T-helper 2 cell treated with Interferon-gamma antibody and Interleukin-4, amounts not matched to agents 100 ng/mL and 5 ng/mL, for 36 hours (primary cell): ENCODE measurements around the gene APBA3. TPM values are rescaled to one million over a fixed set of nuclear protein-coding genes. Genes with fewer than 3 reads are reported as not detected.

ENCODE experiments used
- intact Hi-C: fragments of 100-400 bp; cut with micrococcal nuclease; formaldehyde crosslinking; loops from one replicate; pipeline ENCODE4 v1.15.1; 2023
- total RNA-seq: library from RNA; stranded (reverse); gene quantifications from 2 replicates; pipeline ENCODE4 v1.2.3, GENCODE V29; 2022

Gene APBA3
- total RNA-seq, 1 donor from 2014 or later, result 40.5 TPM

DNA sequence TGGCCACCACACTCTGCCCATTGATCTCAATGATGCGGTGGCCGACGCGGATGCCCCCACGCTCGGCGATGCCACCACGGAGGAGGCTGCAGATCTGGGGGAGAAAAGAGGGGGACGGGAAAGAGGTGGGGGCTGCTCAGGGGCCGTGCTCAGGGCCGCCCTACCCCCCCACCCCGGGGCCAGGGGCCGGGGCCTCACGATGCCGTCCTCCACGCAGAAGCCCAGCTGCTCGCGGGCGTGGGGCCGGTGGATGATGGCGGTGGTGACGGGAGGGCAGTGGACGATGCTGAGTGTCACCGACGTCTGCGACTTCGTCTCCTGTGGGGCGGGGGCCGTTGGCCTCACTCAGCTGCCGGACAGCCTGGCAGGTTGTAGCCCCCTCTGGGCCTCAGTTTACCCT is 10.3 kb downstream of the APBA3 start:
- intact Hi-C loops, result no loop called here

DNA sequence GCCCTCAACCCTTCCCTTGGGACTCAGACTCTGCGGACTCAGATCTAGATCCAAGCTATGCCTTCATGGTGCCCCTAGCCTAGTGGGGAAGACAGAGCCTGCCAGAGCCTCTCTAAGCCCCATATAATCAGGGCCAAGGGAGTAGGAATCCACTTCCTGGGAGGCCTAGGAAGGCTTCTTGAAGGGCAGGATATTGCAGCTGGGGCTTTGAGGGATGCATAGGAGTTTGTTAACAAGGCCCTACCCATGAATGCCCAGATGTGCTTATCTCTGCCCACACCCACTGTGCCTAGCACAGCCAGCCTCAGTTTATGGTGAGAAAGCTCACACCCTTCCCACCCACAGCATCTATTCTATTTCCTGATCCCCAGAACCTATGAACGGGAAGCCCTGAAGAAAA is 11.3 kb downstream of the APBA3 start:
- intact Hi-C loops, result no loop called here

DNA sequence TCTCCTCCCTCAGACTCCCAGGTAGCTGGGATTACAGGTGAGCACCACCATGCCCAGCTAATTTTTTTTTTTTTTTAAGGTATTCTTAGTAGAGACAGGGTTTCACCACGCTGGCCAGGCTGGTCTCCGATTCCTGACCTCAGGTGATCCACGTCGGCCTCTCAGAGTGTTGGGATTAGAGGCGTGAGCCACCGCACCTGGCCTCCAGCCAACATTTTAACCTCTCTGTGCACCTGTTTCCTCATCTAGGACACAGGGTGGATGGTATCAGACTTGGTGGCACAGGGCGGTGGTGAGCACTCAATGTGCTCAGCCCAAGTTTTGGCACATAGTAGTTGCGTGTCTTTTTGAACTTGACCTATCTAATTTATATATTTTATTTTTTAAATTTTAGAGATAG is 12.5 kb downstream of the APBA3 start:
- intact Hi-C loops, result no loop called here

DNA sequence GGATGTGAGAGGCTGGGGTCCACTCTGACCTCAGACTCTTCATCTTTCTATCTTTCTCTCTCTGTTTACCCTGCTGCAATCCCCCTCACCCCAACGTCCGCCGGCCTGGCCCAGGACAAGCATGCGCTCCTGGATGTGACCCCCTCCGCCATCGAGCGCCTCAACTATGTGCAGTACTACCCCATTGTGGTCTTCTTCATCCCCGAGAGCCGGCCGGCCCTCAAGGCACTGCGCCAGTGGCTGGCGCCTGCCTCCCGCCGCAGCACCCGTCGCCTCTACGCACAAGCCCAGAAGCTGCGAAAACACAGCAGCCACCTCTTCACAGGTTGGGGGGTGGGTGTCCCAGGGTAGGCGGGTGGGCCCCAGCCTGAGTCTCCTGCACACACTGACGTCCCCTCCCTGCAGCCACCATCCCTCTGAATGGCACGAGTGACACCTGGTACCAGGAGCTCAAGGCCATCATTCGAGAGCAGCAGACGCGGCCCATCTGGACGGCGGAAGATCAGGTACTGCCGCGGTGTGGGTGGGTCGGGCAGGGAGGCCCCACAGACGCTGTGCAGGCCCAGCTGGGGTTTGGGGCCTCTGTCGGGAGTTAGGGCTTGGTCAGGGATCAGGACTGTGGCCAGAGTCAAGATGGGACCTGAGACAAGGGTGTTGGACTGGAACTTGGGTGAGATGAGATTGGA is 15.0 kb downstream of the APBA3 start:
- intact Hi-C loops, result no loop called here

DNA sequence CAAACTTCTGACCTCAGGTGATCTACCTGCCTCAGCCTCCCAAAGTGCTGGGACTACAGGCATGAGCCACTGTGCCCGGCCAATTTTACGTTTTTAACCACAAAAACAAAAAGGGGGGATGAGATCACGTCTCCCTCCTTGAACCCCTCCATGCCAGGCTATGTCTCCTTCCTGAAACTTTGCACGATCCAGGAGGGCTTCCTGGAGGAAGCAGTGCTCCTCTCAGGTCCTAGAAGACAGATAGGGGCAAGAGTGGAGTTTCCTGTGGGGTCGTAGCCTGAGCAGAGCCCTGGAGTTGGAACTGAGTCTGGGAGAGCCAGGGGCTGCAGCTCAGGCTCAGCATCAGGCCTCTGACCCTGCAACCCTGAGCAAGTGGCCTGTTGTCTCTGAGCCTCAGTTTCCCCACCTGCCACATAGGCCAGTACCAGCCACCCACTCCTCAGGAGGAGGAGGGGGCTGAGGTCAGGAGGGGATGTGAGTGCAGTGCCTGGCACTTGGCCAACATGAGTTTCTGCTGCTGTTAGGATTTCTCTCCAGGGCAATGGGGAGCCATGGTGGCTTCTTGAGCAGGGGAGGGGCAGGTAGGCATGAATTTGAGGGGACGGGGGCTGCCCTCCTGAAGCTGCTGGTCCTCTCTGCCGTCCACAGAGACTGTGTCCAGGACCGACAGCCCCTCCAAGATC is 16.0 kb downstream of the APBA3 start:
- intact Hi-C loops, result no loop called here

DNA sequence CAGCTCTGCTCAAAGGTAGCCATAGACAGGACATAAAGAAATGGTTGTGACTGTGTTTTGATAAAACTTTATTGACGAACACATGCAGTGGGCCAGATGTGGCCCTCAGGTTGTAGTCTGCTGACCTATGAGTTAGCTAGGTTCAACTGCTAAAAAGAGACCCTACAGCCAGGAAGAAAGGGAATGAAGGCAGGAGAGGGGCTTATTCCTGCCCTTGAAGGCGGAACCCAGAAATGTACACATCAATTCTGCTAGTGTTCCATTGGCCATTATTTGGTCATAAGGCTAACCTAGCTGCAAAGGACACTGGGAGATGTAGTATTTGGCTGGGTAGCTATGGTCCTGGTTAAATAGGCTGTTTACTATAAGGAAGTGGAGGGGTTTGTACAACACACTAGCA is 18.0 kb downstream of the APBA3 start:
- intact Hi-C loops, result no loop called here

DNA sequence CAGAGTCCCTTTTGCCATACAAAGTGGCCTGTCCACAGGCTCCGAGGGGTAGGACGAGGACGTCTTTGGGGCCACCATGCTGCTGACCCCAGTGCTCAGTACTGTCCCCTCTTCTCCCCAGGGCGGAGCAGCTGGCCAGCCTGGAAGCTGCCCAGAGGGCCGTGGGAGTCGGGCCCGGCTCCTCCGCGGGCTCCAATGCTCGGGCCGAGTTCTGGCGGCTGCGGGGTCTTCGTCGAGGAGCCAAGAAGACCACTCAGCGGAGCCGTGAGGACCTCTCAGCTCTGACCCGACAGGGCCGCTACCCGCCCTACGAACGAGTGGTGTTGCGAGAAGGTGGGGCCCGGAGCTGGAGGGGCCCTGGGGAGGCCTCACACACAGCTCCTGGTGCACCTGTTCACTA is 21.1 kb downstream of the APBA3 start:
- intact Hi-C loops, result no loop called here

DNA sequence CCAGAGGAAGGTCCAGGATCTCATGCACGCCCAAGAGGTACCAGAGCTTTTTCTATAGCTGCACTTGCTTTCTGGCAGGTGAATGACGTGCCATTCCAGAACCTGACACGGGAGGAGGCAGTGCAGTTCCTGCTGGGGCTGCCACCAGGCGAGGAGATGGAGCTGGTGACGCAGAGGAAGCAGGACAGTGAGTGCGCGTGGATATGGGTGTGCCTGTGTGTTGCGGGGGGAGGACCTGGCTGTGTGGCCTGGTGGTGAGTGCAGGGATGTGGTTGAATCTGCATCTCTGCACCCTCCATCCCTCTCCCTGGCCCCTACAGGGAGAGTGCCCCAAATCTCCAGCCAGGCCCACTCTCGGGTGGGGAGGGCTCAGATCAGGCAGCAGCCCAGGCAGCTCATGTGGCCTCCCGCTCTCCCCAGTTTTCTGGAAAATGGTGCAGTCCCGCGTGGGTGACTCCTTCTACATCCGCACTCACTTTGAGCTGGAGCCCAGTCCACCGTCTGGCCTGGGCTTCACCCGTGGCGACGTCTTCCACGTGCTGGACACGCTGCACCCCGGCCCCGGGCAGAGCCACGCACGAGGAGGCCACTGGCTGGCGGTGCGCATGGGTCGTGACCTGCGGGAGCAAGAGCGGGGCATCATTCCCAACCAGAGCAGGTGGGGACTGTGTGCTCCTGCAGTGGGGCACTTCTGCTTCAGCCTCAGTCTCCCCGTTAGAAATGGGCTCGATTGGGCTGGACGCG is 22.8 kb downstream of the APBA3 start:
- intact Hi-C loops, result no loop called here

DNA sequence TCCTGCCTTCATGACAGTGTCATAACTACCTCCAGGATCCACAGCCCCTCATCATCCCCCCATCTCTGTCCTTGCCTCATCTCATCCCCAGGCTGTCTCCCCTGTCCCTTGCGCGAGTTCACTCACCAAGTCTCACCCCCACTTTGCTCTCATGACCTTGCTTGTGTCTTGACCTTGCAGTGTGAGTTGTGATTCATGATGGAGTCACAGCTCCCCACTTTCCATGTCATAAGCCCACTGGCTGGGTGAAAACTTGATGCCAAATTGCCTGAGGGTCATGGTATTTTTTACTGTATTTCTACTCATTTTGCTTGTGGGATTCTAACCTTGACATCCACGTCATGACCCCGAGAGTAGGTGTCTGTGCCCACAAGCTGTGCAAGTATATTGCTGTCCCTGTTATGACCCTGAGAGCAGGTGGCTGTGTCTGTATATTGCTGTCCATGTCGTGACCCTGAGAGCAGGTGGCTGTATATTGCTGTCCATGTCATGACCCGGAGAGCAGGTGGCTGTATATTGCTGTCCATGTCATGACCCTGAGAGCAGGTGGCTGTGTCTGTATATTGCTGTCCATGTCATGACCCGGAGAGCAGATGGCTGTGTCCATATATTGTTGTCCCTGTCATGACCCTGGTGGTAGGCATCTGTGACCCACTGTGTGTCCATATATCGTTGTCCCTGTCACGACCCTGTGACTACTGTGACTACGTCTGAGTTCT is 23.8 kb downstream of the APBA3 start:
- intact Hi-C loops, result no loop called here

DNA sequence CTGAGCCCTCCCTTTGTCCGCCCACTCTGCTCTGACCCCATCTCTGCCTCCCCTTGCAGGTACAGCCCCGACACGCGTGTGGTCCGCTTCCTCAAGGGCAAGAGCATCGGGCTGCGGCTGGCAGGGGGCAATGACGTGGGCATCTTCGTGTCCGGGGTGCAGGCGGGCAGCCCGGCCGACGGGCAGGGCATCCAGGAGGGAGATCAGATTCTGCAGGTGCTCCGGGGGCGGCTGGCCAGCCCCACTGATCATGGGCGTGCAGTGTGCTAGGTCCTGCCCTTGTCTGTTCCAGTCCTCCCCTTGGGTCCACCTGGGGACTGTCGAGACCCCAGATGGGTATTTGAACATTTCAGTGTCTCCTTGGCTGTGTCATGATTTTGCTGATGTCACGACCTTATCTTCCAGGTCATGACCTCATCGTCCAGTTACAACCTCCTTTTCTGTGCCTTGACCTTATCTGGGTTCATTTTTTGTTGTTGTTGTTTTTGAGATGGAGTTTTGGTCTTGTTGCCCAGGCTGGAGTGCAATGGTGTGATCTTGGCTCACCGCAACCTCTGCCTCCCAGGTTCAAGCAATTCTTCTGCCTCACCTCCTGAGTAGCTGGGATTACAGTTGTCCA is 25.3 kb downstream of the APBA3 start:
- intact Hi-C loops, result no loop called here

DNA sequence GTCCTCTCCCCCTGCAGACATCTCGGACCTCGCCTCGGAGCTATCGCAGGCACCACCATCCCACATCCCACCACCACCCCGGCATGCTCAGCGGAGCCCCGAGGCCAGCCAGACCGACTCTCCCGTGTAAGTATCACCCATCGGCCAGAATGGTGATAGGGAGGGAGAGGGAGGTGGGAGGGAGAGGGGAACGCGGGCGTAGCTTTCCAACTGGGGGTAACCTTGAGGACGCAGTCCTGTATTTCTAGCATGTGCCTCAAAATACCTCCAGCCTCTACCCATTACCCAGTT is 27.2 kb downstream of the APBA3 start:
- intact Hi-C loops, result no loop called here

DNA sequence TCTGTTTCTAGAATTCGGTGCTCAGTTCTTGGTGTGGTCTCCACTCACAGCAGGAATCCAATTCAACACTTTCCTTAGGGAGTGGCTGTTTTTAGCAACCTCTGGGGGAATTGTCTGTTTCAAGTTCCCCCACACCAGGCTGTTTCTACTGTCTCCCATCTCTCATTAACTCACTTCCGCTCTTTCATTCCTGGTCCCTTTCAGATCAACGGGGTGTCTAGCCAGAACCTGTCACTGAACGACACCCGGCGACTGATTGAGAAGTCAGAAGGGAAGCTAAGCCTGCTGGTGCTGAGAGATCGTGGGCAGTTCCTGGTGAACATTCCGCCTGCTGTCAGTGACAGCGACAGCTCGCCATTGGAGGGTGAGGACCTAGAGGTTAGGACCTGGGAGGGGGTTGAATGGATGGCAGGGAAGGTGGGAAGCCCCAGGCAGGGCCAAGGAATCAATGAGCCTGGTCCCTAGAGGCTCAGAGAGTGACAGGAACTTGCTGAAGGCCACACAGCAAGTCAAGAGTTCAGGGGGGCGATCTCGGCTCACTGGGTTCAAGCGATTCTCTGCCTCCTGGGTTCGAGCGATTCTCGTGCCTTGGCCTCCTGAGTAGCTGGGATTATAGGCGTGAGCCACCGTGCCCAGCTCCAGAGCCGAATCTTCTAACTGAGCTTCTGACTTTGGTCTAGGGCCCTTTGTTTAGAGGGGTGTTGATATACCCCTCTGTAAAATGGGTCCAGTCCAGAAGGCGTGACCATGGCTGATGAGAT is 27.8 kb downstream of the APBA3 start:
- intact Hi-C loops, result no loop called here

DNA sequence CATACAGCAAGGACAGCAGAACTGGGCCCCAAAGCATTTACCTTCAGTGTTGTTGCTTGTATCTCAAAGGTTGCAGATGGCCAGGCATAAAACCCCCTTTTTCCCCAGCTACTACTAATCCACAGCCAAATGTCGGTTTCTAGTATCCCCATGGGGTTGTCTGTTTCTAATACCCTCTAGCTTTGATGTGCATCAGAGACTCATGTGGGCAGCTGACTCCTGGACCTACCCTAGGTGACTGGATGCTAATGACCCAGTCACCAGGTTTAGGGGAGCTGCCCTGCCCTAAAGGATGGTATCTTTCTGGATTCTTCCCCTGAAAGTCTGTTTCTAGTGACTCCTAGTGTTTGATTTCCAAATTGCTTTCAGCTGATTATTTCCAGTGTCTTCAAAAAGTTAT is 29.4 kb downstream of the APBA3 start:
- intact Hi-C loops, result no loop called here

DNA sequence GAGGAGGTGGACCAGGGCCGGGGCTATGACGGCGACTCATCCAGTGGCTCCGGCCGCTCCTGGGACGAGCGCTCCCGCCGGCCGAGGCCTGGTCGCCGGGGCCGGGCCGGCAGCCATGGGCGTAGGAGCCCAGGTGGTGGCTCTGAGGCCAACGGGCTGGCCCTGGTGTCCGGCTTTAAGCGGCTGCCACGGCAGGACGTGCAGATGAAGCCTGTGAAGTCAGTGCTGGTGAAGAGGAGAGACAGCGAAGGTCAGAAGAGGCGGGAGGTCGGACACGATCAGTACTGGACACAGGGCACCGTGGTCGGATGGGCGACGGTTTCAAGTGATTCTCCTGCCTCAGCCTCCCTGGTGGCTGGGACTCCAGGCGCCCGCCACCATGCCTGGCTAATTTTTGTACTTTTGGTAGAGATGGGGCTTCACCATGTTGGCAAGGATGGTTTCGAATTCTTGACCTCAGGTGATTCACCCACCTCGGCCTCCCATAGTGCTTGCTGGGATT is 31.0 kb downstream of the APBA3 start:
- intact Hi-C loops, result no loop called here

DNA sequence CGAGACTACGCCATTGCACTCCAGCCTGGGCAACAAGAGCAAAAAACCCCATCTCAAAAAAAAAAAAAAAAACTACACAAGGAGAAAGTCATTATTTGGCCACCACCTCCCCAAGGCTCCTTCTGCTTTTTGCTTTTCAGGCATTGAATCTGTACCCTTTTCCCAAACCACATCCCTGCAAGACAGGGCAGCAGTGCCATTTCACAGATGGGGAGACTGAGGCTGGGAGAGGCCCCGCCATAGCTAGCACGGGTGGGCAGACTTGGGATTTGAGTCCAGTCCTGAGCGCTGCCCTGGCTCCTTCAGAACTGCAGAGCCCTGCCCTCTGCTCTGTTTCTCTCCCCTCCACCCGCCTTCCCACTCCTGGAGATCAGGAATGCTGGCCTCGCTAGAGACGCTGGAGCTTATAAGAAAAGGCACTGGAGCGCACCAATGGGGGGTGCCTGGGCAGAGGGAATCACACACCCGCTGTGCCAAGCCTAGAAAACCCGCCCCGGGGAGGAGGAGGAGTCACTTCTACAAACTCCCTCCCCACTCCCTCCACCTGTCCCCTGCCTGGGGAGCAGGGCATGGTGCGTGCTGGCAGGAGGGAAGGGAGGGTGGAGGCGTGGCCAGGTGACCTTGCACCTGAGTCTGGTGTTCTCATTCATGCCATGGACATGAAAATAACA is 35.7 kb downstream of the APBA3 start:
- intact Hi-C loops, result no loop called here

DNA sequence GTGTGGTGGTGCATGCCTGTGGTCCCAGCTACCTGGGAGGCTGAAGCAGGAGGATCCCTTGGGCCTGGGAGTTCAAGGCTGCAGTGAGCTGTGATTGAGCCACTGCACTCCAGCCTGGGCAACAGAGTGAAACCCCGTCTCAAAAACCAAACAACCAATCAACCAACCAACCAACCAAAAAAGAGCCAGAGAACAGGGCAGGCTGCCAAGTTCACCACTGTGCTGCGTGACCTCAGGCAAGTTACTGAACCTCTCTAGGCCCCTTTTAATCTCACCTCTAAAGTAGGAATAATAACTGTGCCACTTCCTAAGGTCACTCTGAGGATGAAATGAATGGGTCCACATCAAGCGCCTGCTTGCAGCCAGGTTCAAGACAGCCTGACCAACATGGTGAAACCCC is 36.4 kb downstream of the APBA3 start:
- intact Hi-C loops, result no loop called here

DNA sequence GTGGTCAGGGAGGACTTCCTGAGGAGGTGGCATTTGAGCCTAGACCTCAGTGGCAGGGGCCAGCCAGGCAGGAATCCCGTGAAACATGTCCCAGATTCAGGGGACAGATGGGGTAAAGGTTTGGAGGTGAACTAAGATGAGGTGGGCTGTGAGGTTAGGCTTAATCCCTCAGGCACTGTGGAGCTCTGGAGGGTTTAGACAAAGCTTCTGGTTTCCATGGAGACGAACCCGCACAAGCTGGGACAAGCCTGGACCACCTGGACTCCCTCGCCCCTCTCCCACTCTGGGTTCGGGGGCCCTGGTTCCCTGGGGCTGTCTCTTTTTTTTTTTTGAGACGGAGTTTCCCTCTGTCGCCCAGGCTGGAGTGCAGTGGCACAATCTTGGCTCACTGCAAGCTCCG is 37.6 kb downstream of the APBA3 start:
- intact Hi-C loops, result no loop called here

DNA sequence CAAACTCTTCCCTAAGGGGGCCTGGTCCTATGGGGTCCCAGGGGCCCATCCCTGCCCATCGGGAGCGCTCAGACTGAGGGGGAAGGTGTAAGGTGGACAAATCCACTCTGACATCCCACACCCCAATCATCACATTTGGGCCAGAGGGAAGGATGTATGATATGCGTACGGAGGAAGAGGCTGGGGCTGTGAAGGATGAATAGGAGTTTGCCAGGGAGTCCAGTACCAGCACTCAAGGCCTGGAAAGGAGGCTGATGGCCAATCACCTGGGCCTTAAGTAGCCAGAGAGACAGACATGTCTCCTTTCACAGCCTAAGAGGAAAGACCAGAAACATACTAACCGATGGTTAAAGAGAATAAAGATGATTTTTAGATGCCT is 38.4 kb downstream of the APBA3 start:
- intact Hi-C loops, result no loop called here

DNA sequence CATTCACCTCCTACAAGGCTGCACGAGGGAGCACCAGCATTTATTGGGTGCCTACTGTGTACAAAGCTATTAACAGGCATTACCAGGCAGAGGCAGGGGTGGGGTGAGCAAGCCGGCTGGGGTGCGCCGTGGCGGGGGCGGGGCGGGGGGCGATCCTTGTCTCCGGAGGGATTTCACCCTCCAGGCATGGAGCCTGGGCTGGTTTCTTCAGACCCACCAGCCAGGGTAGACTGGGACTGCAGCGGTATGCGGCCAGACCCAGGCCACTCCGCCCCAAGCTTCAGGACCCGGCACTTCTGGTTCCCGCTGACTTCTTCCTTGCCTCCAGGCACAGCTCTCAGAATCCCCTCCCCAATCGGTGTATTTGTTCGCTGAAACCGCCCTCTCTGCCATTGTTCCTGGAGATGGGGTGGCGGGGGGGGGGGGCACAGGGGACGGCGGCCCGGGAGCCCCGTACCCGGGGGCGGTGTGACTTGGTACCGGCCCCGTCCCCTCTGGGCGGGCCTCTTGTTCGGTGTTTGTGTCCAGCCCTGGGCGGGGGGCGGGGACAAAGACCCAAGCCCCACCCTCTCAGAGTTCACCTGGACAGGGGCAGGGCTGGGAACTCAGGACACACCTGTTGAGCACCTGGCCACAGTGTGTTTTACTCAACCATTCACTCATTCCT is 38.9 kb downstream of the APBA3 start:
- intact Hi-C loops, result no loop called here
